CD4-positive, alpha-beta T cell (primary cell): ENCODE data around the gene CACNA1B. TPM values are rescaled to one million over a fixed set of nuclear protein-coding genes. Genes with fewer than 3 reads are reported as not detected.

Experiments
- ATAC-seq: fragments of 200-7000 bp; cut with Tn5 transposase; one replicate; pipeline ENCODE4 v1.10.0; 2022; ENCODE audit warnings: mild to moderate bottlenecking; ENCODE audit not compliant: poor library complexity
- CTCF ChIA-PET: fragments of 350-600 bp; sonication (Branson Sonifier 250); formaldehyde crosslinking; loops from one replicate; lab custom pipeline; 2021; ENCODE audit warnings: antibody characterized with exemption, inconsistent platforms; lab: Charles Lee
- POLR2A ChIA-PET: fragments of 350-600 bp; sonication (Branson Sonifier 250); formaldehyde crosslinking; loops from one replicate; lab custom pipeline; 2021; ENCODE audit warnings: antibody characterized with exemption, inconsistent platforms; lab: Charles Lee
- DNase-seq, 14 experiments: peaks; one replicate each; pipeline ENCODE4 v3.0.0-alpha.2; 2013 to 2020; ENCODE audit warnings: mixed read lengths in 2 of 14
- H3K27ac ChIP-seq, 2 donors: one replicate each; pipeline versions ENCODE4 v1.5.1 to v1.7.0; 2013; ENCODE audit warnings: low read length in 2 of 2, low read depth in 1 of 2, mild to moderate bottlenecking in 1 of 2
- H3K27me3 ChIP-seq, 2 experiments: 1 replicate in 1 of 2; 2 replicates in 1 of 2; pipeline versions ENCODE4 v1.6.1 to v1.7.0; 2013; ENCODE audit warnings: low read length in 2 of 2, control low read depth in 1 of 2, mild to moderate bottlenecking in 1 of 2, moderate library complexity in 1 of 2; ENCODE audit not compliant: insufficient read depth in 2 of 2, control insufficient read depth in 1 of 2
- H3K36me3 ChIP-seq: one replicate; pipeline ENCODE4 v1.6.1; 2013; ENCODE audit warnings: low read length, control low read depth; ENCODE audit not compliant: insufficient read depth
- H3K4me1 ChIP-seq: one replicate; pipeline ENCODE4 v1.6.1; 2013; ENCODE audit warnings: low read length, control low read depth; ENCODE audit not compliant: insufficient read depth
- H3K4me3 ChIP-seq: one replicate; pipeline ENCODE4 v1.5.1; 2013; ENCODE audit warnings: mild to moderate bottlenecking, low read length, moderate library complexity
- H3K9me3 ChIP-seq, 2 experiments: 1 replicate in 1 of 2; 2 replicates in 1 of 2; pipeline versions ENCODE4 v1.6.1 to v1.7.0; 2013; ENCODE audit warnings: low read length in 2 of 2, mild to moderate bottlenecking in 2 of 2, control low read depth in 1 of 2, moderate library complexity in 1 of 2; ENCODE audit not compliant: control insufficient read depth in 1 of 2, insufficient read depth in 1 of 2
- H3K27ac Mint-ChIP-seq: one replicate; pipeline ENCODE4 v1.8.0; 2020; ENCODE audit warnings: mixed read lengths
- H3K27me3 Mint-ChIP-seq: one replicate; pipeline ENCODE4 v1.8.0; 2021; ENCODE audit warnings: mixed read lengths
- H3K36me3 Mint-ChIP-seq: one replicate; pipeline ENCODE4 v1.8.0; 2021; ENCODE audit warnings: low read depth, mixed read lengths
- H3K4me1 Mint-ChIP-seq: one replicate; pipeline ENCODE4 v1.8.0; 2021; ENCODE audit warnings: low read depth, mixed read lengths
- H3K4me3 Mint-ChIP-seq: one replicate; pipeline ENCODE4 v1.8.0; 2020; ENCODE audit warnings: mild to moderate bottlenecking, mixed read lengths
- H3K9me3 Mint-ChIP-seq: one replicate; pipeline ENCODE4 v1.8.0; 2020; ENCODE audit warnings: mixed read lengths
- intact Hi-C, 2 experiments: fragments of 100-400 bp; cut with DNase I in 1 of 2; cut with micrococcal nuclease in 1 of 2; formaldehyde crosslinking; loops; one replicate each; pipeline versions ENCODE4 v1.15.1 to v1.9.0; 2023 to 2025; cut with DNase I, micrococcal nuclease
- total RNA-seq, 174 experiments: library from RNA in 2 of 174; stranded (reverse) in 2 of 174; gene quantifications; one replicate each; pipeline ENCODE4 v1.2.3 and lab custom pipeline; 2021 to 2026
- TF ChIP-seq, protein P1 (sequence below): fragments of 200-600 bp; IDR thresholded peaks from one replicate; pipeline ENCODE4 v1.8.0; 2022; ENCODE audit warnings: antibody characterized with exemption, mild to moderate bottlenecking

The CACNA1B gene
- total RNA-seq, 2 experiments from 2014 or later, result not detected

DNA sequence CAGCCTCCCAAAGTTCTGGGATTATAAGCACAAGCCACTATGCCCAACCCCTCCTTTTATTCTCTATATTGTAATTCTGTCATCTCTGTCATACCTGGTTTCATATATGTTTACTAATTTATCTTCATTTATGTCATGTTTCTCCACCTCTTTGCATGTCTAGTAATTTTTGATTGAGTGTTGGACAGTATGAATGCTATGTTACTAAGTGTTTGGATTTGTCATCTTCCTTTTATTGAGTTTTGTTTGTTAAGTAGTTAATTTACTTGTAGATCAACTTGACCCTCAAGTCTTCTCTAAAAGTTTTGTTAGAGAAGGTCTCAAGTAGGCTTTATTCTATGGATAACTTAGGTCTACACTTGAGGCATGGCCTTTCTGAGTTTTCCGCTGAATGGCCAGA is 17.2 kb upstream of the CACNA1B start:
- Histone ChIP-seq H3K4me1 (no peaks in the 10 kb centered on the region), H3K4me3 (no peak overlapping the region), H3K27ac (no peak overlapping the region), H3K27me3 (peaks cover 0 to 3% of the 10 kb centered on the region in 2 experiments), H3K9me3 (peaks cover 35 to 42% of the 10 kb centered on the region in 2 experiments), H3K36me3 (no peaks in the 10 kb centered on the region)
- ATAC-seq (no peak), DNase-seq (no peak)
- H3K27me3 Mint-ChIP-seq, result peaks cover 6% of the 10 kb centered on the region
- H3K36me3 Mint-ChIP-seq, result peaks cover 14% of the 10 kb centered on the region
- no peak overlapping the region for H3K4me3 Mint-ChIP-seq
- intact Hi-C loops, result no loop called here
- H3K27ac Mint-ChIP-seq, result no peak overlapping the region
- POLR2A ChIA-PET, result no interaction called here
- no peaks in the 10 kb centered on the region for H3K4me1 Mint-ChIP-seq
- TF ChIP-seq, protein P1, sequence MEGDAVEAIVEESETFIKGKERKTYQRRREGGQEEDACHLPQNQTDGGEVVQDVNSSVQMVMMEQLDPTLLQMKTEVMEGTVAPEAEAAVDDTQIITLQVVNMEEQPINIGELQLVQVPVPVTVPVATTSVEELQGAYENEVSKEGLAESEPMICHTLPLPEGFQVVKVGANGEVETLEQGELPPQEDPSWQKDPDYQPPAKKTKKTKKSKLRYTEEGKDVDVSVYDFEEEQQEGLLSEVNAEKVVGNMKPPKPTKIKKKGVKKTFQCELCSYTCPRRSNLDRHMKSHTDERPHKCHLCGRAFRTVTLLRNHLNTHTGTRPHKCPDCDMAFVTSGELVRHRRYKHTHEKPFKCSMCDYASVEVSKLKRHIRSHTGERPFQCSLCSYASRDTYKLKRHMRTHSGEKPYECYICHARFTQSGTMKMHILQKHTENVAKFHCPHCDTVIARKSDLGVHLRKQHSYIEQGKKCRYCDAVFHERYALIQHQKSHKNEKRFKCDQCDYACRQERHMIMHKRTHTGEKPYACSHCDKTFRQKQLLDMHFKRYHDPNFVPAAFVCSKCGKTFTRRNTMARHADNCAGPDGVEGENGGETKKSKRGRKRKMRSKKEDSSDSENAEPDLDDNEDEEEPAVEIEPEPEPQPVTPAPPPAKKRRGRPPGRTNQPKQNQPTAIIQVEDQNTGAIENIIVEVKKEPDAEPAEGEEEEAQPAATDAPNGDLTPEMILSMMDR, result no peak
- CTCF ChIA-PET, result no interaction called here
- peaks cover 11% of the 10 kb centered on the region for H3K9me3 Mint-ChIP-seq

DNA sequence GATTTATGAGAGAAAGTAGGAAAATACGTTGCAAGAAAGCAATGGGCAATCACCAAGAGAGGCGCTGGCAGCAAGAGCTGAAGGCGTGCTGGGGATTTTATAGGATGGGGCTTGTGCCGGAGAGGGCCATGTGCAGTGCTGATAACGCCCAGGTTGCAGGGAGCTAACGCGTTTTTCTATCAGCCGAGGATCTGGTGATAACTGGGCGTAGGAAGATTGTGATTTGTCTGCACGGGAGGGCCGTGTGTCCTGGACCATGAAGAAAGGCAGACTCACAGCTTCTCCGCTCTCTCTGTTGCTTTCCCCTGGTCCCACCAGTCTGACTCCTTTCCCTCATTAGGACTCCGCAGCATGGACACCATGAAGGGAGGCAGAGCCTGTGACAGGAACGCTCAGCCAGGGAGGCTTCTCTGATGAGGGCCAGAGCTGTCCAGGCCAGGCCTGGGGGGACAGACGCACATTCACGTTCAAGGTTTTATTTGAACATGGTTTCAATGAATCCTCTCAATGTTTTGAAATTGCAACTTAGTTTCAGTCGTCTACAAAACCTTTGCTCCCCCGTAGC is 11.9 kb upstream of the CACNA1B start:
- ChIA-PET POLR2A (no interaction called here), CTCF (no interaction called here)
- H3K27ac Mint-ChIP-seq, result no peak overlapping the region
- no peak overlapping the region for H3K4me3 Mint-ChIP-seq
- no peak overlapping the region for H3K4me3 ChIP-seq
- DNase-seq (no peak), ATAC-seq (no peak)
- peaks cover under 1% of the 10 kb centered on the region for H3K9me3 Mint-ChIP-seq
- no peaks in the 10 kb centered on the region for H3K36me3 Mint-ChIP-seq
- H3K4me1 Mint-ChIP-seq, result no peaks in the 10 kb centered on the region
- intact Hi-C loops, result no loop called here
- peaks cover 0 to 8% of the 10 kb centered on the region in 2 experiments for H3K27me3 ChIP-seq
- no peaks in the 10 kb centered on the region for H3K4me1 ChIP-seq
- H3K27ac ChIP-seq, result no peak overlapping the region
- H3K9me3 ChIP-seq, result peaks cover 9 to 26% of the 10 kb centered on the region in 2 experiments
- H3K27me3 Mint-ChIP-seq, result peaks cover 32% of the 10 kb centered on the region
- H3K36me3 ChIP-seq, result no peaks in the 10 kb centered on the region
- TF ChIP-seq, protein P1, result no peak

DNA sequence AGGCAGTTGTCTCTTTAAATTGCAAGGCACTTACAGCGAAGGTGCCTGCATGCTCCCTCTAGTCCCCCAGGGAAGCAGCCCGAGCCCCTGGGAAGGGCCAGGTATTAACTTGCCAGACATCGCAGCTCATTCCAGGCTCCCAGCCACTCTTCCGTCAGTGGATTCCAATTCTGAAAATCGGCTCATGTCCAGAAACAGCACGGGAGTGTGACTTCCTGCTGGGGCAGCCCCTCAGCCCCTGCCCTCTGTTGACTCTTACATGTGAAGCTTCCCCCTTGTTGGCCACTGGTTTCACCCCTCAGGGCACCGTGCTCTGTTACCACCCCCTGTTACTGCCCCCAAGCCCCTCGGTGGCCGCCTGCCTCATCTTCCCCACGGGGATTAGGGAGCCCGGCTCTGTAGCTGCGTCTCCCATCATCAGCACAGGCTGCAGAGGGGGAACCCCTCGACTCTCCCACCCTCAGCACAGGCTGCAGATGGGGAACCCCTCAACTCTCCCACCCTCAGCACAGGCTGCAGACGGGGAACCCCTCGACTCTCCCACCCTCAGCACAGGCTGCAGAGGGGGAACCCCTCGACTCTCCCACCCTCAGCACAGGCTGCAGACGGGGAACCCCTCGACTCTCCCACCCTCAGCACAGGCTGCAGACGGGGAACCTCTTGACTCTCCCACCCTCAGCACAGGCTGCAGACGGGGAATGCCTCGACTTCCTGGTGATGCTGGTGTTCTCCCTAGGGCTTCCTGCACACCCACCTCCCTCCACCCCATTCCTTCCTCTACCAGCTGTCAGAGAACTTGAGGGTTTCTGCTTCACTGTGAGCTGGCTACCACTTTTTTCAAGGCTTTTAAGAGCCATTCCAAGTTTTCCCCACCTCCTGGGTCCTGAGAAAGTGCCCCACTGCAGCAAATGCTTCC is 11.1 kb upstream of the CACNA1B start:
- H3K4me3 ChIP-seq, result no peak overlapping the region
- Mint-ChIP-seq H3K4me1 (no peaks in the 10 kb centered on the region), H3K27me3 (peaks cover 32% of the 10 kb centered on the region), H3K4me3 (no peak overlapping the region), H3K27ac (no peak overlapping the region), H3K36me3 (no peaks in the 10 kb centered on the region), H3K9me3 (no peaks in the 10 kb centered on the region)
- H3K4me1 ChIP-seq, result no peaks in the 10 kb centered on the region
- H3K9me3 ChIP-seq, result peaks cover 5 to 24% of the 10 kb centered on the region in 2 experiments
- H3K36me3 ChIP-seq, result no peaks in the 10 kb centered on the region
- ATAC-seq, result no peak
- H3K27me3 ChIP-seq, result peaks cover 0 to 8% of the 10 kb centered on the region in 2 experiments
- ChIA-PET POLR2A (no interaction called here), CTCF (interaction anchor here (0.6 kb wide), 1 partner anchor 32 kb away, joined by 3 read pairs; no protein-coding TSS in a partner anchor)
- DNase-seq, result no peak
- TF ChIP-seq, protein P1, result no peak
- H3K27ac ChIP-seq, result no peak overlapping the region
- intact Hi-C loops, result no loop called here
